ENCODE results near the gene PPP2R3B. TPM values are rescaled to one million over a fixed set of nuclear protein-coding genes. Genes with fewer than 3 reads are reported as not detected.

The PPP2R3B gene
- polyA plus RNA-seq, 1 donor from 2014 or later = 41.7 TPM

GRCh38 chrX:374596-374995, 12.1 kb downstream of the PPP2R3B start:
- H3K9ac ChIP-seq (ENCODE audit: low read length) = no peak overlapping the region
- no peaks in the 10 kb centered on the region for H3K36me3 ChIP-seq (ENCODE audit: insufficient read depth, low read length)
- no peaks in the 10 kb centered on the region for H3F3A ChIP-seq (ENCODE audit: insufficient read depth, low read length, poor library complexity, severe bottlenecking)
- H3K79me2 ChIP-seq (replicated peaks; ENCODE audit: insufficient read depth, low read length) = no peaks in the 10 kb centered on the region
- TF ChIP-seq TAF1 (IDR thresholded peaks at IDR 0.05; ENCODE audit: low read depth) (no peak), MXI1 (conservative IDR thresholded peaks at IDR 0.05; ENCODE audit: poor library complexity, severe bottlenecking) (no peak), SMC3 (conservative IDR thresholded peaks at IDR 0.05; ENCODE audit: poor library complexity) (no peak), RAD21 (conservative IDR thresholded peaks at IDR 0.05) (no peak), POLR2AphosphoS5 (IDR thresholded peaks at IDR 0.05) (no peak), EP300 (conservative IDR thresholded peaks at IDR 0.05; ENCODE audit: poor library complexity, severe bottlenecking) (no peak), EZH2 (IDR thresholded peaks at IDR 0.05; ENCODE audit: borderline replicate concordance, insufficient read depth, low read length, poor library complexity, severe bottlenecking) (no peak)
- TF ChIP-seq, protein P1, sequence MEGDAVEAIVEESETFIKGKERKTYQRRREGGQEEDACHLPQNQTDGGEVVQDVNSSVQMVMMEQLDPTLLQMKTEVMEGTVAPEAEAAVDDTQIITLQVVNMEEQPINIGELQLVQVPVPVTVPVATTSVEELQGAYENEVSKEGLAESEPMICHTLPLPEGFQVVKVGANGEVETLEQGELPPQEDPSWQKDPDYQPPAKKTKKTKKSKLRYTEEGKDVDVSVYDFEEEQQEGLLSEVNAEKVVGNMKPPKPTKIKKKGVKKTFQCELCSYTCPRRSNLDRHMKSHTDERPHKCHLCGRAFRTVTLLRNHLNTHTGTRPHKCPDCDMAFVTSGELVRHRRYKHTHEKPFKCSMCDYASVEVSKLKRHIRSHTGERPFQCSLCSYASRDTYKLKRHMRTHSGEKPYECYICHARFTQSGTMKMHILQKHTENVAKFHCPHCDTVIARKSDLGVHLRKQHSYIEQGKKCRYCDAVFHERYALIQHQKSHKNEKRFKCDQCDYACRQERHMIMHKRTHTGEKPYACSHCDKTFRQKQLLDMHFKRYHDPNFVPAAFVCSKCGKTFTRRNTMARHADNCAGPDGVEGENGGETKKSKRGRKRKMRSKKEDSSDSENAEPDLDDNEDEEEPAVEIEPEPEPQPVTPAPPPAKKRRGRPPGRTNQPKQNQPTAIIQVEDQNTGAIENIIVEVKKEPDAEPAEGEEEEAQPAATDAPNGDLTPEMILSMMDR (IDR thresholded peaks at IDR 0.05; ENCODE audit: poor library complexity, severe bottlenecking) = no peak
- TF ChIP-seq, protein P2, sequence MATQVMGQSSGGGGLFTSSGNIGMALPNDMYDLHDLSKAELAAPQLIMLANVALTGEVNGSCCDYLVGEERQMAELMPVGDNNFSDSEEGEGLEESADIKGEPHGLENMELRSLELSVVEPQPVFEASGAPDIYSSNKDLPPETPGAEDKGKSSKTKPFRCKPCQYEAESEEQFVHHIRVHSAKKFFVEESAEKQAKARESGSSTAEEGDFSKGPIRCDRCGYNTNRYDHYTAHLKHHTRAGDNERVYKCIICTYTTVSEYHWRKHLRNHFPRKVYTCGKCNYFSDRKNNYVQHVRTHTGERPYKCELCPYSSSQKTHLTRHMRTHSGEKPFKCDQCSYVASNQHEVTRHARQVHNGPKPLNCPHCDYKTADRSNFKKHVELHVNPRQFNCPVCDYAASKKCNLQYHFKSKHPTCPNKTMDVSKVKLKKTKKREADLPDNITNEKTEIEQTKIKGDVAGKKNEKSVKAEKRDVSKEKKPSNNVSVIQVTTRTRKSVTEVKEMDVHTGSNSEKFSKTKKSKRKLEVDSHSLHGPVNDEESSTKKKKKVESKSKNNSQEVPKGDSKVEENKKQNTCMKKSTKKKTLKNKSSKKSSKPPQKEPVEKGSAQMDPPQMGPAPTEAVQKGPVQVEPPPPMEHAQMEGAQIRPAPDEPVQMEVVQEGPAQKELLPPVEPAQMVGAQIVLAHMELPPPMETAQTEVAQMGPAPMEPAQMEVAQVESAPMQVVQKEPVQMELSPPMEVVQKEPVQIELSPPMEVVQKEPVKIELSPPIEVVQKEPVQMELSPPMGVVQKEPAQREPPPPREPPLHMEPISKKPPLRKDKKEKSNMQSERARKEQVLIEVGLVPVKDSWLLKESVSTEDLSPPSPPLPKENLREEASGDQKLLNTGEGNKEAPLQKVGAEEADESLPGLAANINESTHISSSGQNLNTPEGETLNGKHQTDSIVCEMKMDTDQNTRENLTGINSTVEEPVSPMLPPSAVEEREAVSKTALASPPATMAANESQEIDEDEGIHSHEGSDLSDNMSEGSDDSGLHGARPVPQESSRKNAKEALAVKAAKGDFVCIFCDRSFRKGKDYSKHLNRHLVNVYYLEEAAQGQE (IDR thresholded peaks at IDR 0.05; ENCODE audit: borderline replicate concordance) = no peak
- peak overlapping the region; percentile 72 for H3K4me3 ChIP-seq (ENCODE audit: low read length)
- no peaks in the 10 kb centered on the region for H3K9me2 ChIP-seq (ENCODE audit: insufficient read depth, low read length)
- H3K9me3 ChIP-seq (ENCODE audit: low read length) = no peaks in the 10 kb centered on the region
- H3K27me3 ChIP-seq (ENCODE audit: insufficient read depth, low read depth, low read length) = peaks cover 34% of the 10 kb centered on the region
- H2AFZ ChIP-seq (ENCODE audit: low read depth, low read length) = no peak overlapping the region
- no peaks in the 10 kb centered on the region for H4K20me1 ChIP-seq (ENCODE audit: insufficient read depth)
- no peak overlapping the region for H3K27ac ChIP-seq (ENCODE audit: low read length)
- H3K4me2 ChIP-seq (ENCODE audit: low read length) = peak overlapping the region; percentile 65

GRCh38 chrX:373641-374471, 12.9 kb downstream of the PPP2R3B start:
- Histone ChIP-seq H3K27me3 (ENCODE audit: insufficient read depth, low read depth, low read length) (peaks cover 34% of the 10 kb centered on the region), H3K9me2 (ENCODE audit: insufficient read depth, low read length) (no peaks in the 10 kb centered on the region), H3K4me2 (ENCODE audit: low read length) (peak overlapping the region; percentile 65), H2AFZ (ENCODE audit: low read depth, low read length) (no peak overlapping the region), H3K9me3 (ENCODE audit: low read length) (no peaks in the 10 kb centered on the region), H3K9ac (ENCODE audit: low read length) (no peak overlapping the region), H3K36me3 (ENCODE audit: insufficient read depth, low read length) (no peaks in the 10 kb centered on the region), H3F3A (ENCODE audit: insufficient read depth, low read length, poor library complexity, severe bottlenecking) (no peaks in the 10 kb centered on the region), H3K4me3 (ENCODE audit: low read length) (peak overlapping the region; percentile 72), H3K27ac (ENCODE audit: low read length) (no peak overlapping the region), H4K20me1 (ENCODE audit: insufficient read depth) (no peaks in the 10 kb centered on the region), H3K79me2 (replicated peaks; ENCODE audit: insufficient read depth, low read length) (no peaks in the 10 kb centered on the region)
- TF ChIP-seq EZH2 (IDR thresholded peaks at IDR 0.05; ENCODE audit: borderline replicate concordance, insufficient read depth, low read length, poor library complexity, severe bottlenecking) (no peak), EP300 (conservative IDR thresholded peaks at IDR 0.05; ENCODE audit: poor library complexity, severe bottlenecking) (no peak), MXI1 (conservative IDR thresholded peaks at IDR 0.05; ENCODE audit: poor library complexity, severe bottlenecking) (peak; percentile 62), SMC3 (conservative IDR thresholded peaks at IDR 0.05; ENCODE audit: poor library complexity) (peak; percentile 33)
- TF ChIP-seq, protein P2 (IDR thresholded peaks at IDR 0.05; ENCODE audit: borderline replicate concordance) = no peak
- TF ChIP-seq, protein P1 (IDR thresholded peaks at IDR 0.05; ENCODE audit: poor library complexity, severe bottlenecking) = no peak

All from neural cell (in vitro differentiated cells).